ENCODE data around the gene MAEL. TPM values are rescaled to one million over a fixed set of nuclear protein-coding genes. Genes with fewer than 3 reads are reported as not detected.

Gene MAEL
- total and polyA plus RNA-seq, 2 of the 13 experiments (the other 11 are each of a cell fraction or from before 2014, with no cell fraction given) = not detected

DNA sequence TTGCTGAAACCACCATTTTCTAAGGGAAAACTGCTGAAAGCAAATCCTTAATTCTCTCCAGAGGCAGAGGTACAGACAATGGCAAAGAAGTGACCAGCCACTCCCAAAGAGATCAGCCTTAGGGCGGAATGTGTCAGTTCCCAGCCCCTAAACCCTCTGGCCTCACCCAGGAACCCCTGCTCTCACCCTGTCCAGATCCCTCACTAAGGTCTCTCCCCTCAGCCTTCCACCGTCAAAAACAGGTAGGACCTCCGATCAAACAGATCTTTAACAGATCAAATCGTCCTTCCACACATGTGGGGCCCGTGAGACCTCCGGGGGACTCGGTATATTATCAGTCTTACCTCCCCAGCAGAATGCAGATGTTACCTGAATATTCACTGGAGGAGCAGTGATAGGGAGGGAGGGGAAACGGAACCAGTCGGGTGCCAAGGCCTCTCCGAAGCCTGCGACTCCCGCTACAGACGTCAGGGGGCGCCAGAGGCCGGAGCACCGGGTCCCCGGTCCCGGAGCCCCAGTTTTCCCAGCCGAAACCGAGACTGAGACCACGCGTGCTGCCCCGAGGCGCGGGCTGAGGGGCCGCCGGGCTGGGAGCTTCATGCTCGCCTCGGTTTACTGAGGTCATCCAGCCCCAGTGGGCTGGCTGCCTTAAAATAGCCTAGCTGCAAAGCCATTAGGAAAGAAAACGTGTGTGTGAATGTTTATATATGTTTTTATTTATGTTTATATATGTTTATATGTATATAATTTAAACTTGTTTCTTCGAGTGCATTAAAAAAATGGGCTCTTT is 77.4 kb downstream of the MAEL start (continued):
- TF ChIP-seq, protein P1, sequence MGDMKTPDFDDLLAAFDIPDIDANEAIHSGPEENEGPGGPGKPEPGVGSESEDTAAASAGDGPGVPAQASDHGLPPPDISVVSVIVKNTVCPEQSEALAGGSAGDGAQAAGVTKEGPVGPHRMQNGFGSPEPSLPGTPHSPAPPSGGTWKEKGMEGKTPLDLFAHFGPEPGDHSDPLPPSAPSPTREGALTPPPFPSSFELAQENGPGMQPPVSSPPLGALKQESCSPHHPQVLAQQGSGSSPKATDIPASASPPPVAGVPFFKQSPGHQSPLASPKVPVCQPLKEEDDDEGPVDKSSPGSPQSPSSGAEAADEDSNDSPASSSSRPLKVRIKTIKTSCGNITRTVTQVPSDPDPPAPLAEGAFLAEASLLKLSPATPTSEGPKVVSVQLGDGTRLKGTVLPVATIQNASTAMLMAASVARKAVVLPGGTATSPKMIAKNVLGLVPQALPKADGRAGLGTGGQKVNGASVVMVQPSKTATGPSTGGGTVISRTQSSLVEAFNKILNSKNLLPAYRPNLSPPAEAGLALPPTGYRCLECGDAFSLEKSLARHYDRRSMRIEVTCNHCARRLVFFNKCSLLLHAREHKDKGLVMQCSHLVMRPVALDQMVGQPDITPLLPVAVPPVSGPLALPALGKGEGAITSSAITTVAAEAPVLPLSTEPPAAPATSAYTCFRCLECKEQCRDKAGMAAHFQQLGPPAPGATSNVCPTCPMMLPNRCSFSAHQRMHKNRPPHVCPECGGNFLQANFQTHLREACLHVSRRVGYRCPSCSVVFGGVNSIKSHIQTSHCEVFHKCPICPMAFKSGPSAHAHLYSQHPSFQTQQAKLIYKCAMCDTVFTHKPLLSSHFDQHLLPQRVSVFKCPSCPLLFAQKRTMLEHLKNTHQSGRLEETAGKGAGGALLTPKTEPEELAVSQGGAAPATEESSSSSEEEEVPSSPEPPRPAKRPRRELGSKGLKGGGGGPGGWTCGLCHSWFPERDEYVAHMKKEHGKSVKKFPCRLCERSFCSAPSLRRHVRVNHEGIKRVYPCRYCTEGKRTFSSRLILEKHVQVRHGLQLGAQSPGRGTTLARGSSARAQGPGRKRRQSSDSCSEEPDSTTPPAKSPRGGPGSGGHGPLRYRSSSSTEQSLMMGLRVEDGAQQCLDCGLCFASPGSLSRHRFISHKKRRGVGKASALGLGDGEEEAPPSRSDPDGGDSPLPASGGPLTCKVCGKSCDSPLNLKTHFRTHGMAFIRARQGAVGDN (CRISPR knock-in tag; IDR thresholded peaks at IDR 0.05) = peak; percentile 62
- TF ChIP-seq CCAR2 (optimal IDR thresholded peaks at IDR 0.05; ENCODE audit: low read depth, low read length) (no peak), TEAD2 (CRISPR knock-in tag; IDR thresholded peaks at IDR 0.05) (no peak), ZNF558 (CRISPR knock-in tag; IDR thresholded peaks at IDR 0.05; ENCODE audit: borderline replicate concordance) (no peak), AKAP8 (CRISPR knock-in tag; IDR thresholded peaks at IDR 0.05) (no peak), SUZ12 (IDR thresholded peaks at IDR 0.05; ENCODE audit: low read depth, low read length) (no peak), TMF1 (CRISPR knock-in tag; IDR thresholded peaks at IDR 0.05; ENCODE audit: low read depth) (no peak)
- TF ChIP-seq, protein P2, sequence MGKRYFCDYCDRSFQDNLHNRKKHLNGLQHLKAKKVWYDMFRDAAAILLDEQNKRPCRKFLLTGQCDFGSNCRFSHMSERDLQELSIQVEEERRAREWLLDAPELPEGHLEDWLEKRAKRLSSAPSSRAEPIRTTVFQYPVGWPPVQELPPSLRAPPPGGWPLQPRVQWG (CRISPR knock-in tag; IDR thresholded peaks at IDR 0.05; ENCODE audit: borderline replicate concordance, low read depth) = no peak
- TF ChIP-seq, protein P3, sequence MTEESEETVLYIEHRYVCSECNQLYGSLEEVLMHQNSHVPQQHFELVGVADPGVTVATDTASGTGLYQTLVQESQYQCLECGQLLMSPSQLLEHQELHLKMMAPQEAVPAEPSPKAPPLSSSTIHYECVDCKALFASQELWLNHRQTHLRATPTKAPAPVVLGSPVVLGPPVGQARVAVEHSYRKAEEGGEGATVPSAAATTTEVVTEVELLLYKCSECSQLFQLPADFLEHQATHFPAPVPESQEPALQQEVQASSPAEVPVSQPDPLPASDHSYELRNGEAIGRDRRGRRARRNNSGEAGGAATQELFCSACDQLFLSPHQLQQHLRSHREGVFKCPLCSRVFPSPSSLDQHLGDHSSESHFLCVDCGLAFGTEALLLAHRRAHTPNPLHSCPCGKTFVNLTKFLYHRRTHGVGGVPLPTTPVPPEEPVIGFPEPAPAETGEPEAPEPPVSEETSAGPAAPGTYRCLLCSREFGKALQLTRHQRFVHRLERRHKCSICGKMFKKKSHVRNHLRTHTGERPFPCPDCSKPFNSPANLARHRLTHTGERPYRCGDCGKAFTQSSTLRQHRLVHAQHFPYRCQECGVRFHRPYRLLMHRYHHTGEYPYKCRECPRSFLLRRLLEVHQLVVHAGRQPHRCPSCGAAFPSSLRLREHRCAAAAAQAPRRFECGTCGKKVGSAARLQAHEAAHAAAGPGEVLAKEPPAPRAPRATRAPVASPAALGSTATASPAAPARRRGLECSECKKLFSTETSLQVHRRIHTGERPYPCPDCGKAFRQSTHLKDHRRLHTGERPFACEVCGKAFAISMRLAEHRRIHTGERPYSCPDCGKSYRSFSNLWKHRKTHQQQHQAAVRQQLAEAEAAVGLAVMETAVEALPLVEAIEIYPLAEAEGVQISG (CRISPR knock-in tag; IDR thresholded peaks at IDR 0.05) = no peak
- TF ChIP-seq, protein P4, sequence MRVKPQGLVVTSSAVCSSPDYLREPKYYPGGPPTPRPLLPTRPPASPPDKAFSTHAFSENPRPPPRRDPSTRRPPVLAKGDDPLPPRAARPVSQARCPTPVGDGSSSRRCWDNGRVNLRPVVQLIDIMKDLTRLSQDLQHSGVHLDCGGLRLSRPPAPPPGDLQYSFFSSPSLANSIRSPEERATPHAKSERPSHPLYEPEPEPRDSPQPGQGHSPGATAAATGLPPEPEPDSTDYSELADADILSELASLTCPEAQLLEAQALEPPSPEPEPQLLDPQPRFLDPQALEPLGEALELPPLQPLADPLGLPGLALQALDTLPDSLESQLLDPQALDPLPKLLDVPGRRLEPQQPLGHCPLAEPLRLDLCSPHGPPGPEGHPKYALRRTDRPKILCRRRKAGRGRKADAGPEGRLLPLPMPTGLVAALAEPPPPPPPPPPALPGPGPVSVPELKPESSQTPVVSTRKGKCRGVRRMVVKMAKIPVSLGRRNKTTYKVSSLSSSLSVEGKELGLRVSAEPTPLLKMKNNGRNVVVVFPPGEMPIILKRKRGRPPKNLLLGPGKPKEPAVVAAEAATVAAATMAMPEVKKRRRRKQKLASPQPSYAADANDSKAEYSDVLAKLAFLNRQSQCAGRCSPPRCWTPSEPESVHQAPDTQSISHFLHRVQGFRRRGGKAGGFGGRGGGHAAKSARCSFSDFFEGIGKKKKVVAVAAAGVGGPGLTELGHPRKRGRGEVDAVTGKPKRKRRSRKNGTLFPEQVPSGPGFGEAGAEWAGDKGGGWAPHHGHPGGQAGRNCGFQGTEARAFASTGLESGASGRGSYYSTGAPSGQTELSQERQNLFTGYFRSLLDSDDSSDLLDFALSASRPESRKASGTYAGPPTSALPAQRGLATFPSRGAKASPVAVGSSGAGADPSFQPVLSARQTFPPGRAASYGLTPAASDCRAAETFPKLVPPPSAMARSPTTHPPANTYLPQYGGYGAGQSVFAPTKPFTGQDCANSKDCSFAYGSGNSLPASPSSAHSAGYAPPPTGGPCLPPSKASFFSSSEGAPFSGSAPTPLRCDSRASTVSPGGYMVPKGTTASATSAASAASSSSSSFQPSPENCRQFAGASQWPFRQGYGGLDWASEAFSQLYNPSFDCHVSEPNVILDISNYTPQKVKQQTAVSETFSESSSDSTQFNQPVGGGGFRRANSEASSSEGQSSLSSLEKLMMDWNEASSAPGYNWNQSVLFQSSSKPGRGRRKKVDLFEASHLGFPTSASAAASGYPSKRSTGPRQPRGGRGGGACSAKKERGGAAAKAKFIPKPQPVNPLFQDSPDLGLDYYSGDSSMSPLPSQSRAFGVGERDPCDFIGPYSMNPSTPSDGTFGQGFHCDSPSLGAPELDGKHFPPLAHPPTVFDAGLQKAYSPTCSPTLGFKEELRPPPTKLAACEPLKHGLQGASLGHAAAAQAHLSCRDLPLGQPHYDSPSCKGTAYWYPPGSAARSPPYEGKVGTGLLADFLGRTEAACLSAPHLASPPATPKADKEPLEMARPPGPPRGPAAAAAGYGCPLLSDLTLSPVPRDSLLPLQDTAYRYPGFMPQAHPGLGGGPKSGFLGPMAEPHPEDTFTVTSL (CRISPR knock-in tag; IDR thresholded peaks at IDR 0.05; ENCODE audit: borderline replicate concordance) = no peak
- TF ChIP-seq, protein P5, sequence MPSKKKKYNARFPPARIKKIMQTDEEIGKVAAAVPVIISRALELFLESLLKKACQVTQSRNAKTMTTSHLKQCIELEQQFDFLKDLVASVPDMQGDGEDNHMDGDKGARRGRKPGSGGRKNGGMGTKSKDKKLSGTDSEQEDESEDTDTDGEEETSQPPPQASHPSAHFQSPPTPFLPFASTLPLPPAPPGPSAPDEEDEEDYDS (CRISPR knock-in tag; IDR thresholded peaks at IDR 0.05) = 0 out of 2 replicates have a peak, but pooled peaks have one; percentile 19
- TF ChIP-seq, protein P6, sequence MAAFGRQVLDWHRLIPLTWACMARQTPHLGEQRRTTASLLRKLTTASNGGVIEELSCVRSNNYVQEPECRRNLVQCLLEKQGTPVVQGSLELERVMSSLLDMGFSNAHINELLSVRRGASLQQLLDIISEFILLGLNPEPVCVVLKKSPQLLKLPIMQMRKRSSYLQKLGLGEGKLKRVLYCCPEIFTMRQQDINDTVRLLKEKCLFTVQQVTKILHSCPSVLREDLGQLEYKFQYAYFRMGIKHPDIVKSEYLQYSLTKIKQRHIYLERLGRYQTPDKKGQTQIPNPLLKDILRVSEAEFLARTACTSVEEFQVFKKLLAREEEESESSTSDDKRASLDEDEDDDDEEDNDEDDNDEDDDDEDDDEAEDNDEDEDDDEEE (CRISPR knock-in tag; IDR thresholded peaks at IDR 0.05) = no peak

Measured in HepG2 (cell line).